Uterus (tissue), 4 donors: ENCODE measurements around the gene PFKFB2. TPM values are rescaled to one million over a fixed set of nuclear protein-coding genes. Genes with fewer than 3 reads are reported as not detected.

Experiments used
- DNase-seq, 2 donors: peaks; one replicate each; pipeline ENCODE4 v3.0.0-alpha.2; 2019 to 2020
- H3K27ac ChIP-seq, 2 donors: fragments of 200-600 bp; sonication (generic); 1 replicate in 1 of 2; 2 replicates in 1 of 2; pipeline ENCODE4 v1.5.1; 2016 to 2018
- H3K27me3 ChIP-seq, 2 donors: fragments of 200-600 bp; sonication (generic); one replicate each; pipeline ENCODE4 v1.5.1; 2018 to 2019; ENCODE audit warnings: control low read depth in 1 of 2
- H3K36me3 ChIP-seq, 2 donors: fragments of 200-600 bp; sonication (generic); one replicate each; pipeline ENCODE4 v1.5.1; 2019; ENCODE audit warnings: control low read depth in 1 of 2
- H3K4me1 ChIP-seq, 2 donors: fragments of 200-600 bp; sonication (generic); one replicate each; pipeline ENCODE4 v1.5.1; 2018 to 2019; ENCODE audit warnings: control low read depth in 1 of 2
- H3K4me3 ChIP-seq, 2 donors: fragments of 200-600 bp; sonication (generic); 1 replicate in 1 of 2; 2 replicates in 1 of 2; pipeline ENCODE4 v1.5.1; 2018 to 2019; ENCODE audit warnings: mild to moderate bottlenecking in 1 of 2
- H3K9me3 ChIP-seq, 2 donors: fragments of 200-600 bp; sonication (generic); one replicate each; pipeline ENCODE4 v1.5.1; 2019; ENCODE audit warnings: control low read depth in 1 of 2
- CTCF ChIP-seq, 4 experiments: fragments of 200-600 bp in 2 of 4; fragments of 450-650 bp in 2 of 4; sonication (generic) in 2 of 4; IDR thresholded peaks; one replicate each; pipeline ENCODE4 v1.5.1; 2016 to 2019; ENCODE audit warnings: antibody characterized with exemption in 4 of 4, mild to moderate bottlenecking in 2 of 4, moderate library complexity in 1 of 4
- POLR2A ChIP-seq, 2 donors: fragments of 450-650 bp; IDR thresholded peaks; one replicate each; pipeline ENCODE4 v1.6.1; 2016; ENCODE audit warnings: antibody characterized with exemption in 2 of 2, mild to moderate bottlenecking in 1 of 2, moderate library complexity in 1 of 2
- intact Hi-C: fragments of 100-400 bp; cut with DNase I; formaldehyde crosslinking; loops from one replicate; pipeline ENCODE4 v1.15.1; 2023; ENCODE audit warnings: low total_unique reads
- total RNA-seq, 4 donors: library from RNA; depleted of rRNA in 3 of 4; stranded (reverse); fragments of >200 nt in 3 of 4; gene quantifications; one replicate each; pipeline versions ENCODE4 v1.1.0 to v1.2.4, GENCODE V29; 2014 to 2023
- donor health status: DM: yes; HTN: yes; CAD: no.

Gene PFKFB2
- total RNA-seq, 4 donors from 2014 or later = 0.51 to 10.7 (median 2.9) TPM

GRCh38 chr1:207067665-207068064, 14.6 kb downstream of the PFKFB2 start:
- H3K9me3 ChIP-seq = no peaks in the 10 kb centered on the region
- no peaks in the 10 kb centered on the region for H3K36me3 ChIP-seq
- H3K4me1 ChIP-seq = no peaks in the 10 kb centered on the region
- no peak overlapping the region for H3K27ac ChIP-seq
- H3K4me3 ChIP-seq = no peak overlapping the region
- no peak for DNase-seq
- no peaks in the 10 kb centered on the region for H3K27me3 ChIP-seq
- intact Hi-C loops = no loop called here
- no peak for TF ChIP-seq CTCF (IDR thresholded peaks at IDR 0.05)
- TF ChIP-seq POLR2A (IDR thresholded peaks at IDR 0.05) = no peak

- Histone ChIP-seq H3K4me1 (no peaks in the 10 kb centered on the region), H3K9me3 (no peaks in the 10 kb centered on the region), H3K27me3 (no peaks in the 10 kb centered on the region), H3K4me3 (no peak overlapping the region), H3K36me3 (no peaks in the 10 kb centered on the region), H3K27ac (no peak overlapping the region)
- no peak for DNase-seq
- intact Hi-C loops = no loop called here
- TF ChIP-seq POLR2A (IDR thresholded peaks at IDR 0.05) = no peak
- no peak for TF ChIP-seq CTCF (IDR thresholded peaks at IDR 0.05)
These were observed 16.0 kb downstream of the PFKFB2 start for GRCh38 chr1:207069061-207069460.

- no peak for TF ChIP-seq POLR2A (IDR thresholded peaks at IDR 0.05)
- no peak for TF ChIP-seq CTCF (IDR thresholded peaks at IDR 0.05)
- intact Hi-C loops = no loop called here
- DNase-seq = no peak
- H3K4me3 ChIP-seq = no peak overlapping the region
- H3K27ac ChIP-seq = no peak overlapping the region
- no peaks in the 10 kb centered on the region for H3K4me1 ChIP-seq
- no peaks in the 10 kb centered on the region for H3K9me3 ChIP-seq
- no peaks in the 10 kb centered on the region for H3K36me3 ChIP-seq
- H3K27me3 ChIP-seq = no peaks in the 10 kb centered on the region
These were observed 16.9 kb downstream of the PFKFB2 start for GRCh38 chr1:207069858-207070506.

- intact Hi-C loops = no loop called here
- Histone ChIP-seq H3K36me3 (no peaks in the 10 kb centered on the region), H3K27ac (no peak overlapping the region), H3K4me3 (no peak overlapping the region), H3K27me3 (no peaks in the 10 kb centered on the region), H3K4me1 (no peaks in the 10 kb centered on the region), H3K9me3 (no peaks in the 10 kb centered on the region)
- DNase-seq = no peak
- TF ChIP-seq POLR2A (IDR thresholded peaks at IDR 0.05) = no peak
- no peak for TF ChIP-seq CTCF (IDR thresholded peaks at IDR 0.05)
These were observed 17.7 kb downstream of the PFKFB2 start for GRCh38 chr1:207070811-207071210.

GRCh38 chr1:207071426-207071825, 18.4 kb downstream of the PFKFB2 start:
- Histone ChIP-seq H3K27ac (no peak overlapping the region), H3K27me3 (no peaks in the 10 kb centered on the region), H3K4me3 (no peak overlapping the region), H3K9me3 (no peaks in the 10 kb centered on the region), H3K4me1 (no peaks in the 10 kb centered on the region), H3K36me3 (no peaks in the 10 kb centered on the region)
- intact Hi-C loops = no loop called here
- DNase-seq = no peak
- TF ChIP-seq POLR2A (IDR thresholded peaks at IDR 0.05) = no peak

GRCh38 chr1:207072233-207072632, 19.2 kb downstream of the PFKFB2 start:
- Histone ChIP-seq H3K9me3 (no peaks in the 10 kb centered on the region), H3K36me3 (no peaks in the 10 kb centered on the region), H3K27me3 (no peaks in the 10 kb centered on the region), H3K4me1 (no peaks in the 10 kb centered on the region), H3K4me3 (no peak overlapping the region), H3K27ac (no peak overlapping the region)
- TF ChIP-seq CTCF (IDR thresholded peaks at IDR 0.05) (no peak), POLR2A (IDR thresholded peaks at IDR 0.05) (no peak)
- no peak for DNase-seq
- intact Hi-C loops = no loop called here
